NCI-H774 (cell line): Measurements from ENCODE around the gene DAP3.
"Not testable (repeated sequence)": the region's sequence is repeated elsewhere in the genome, so short reads cannot be mapped to it uniquely, and the experiment has no call there.

Experiments used
- DNase-seq: peaks from one replicate; lab custom pipeline; 2025; lab: John Stamatoyannopoulos, UW

Gene DAP3

DNA sequence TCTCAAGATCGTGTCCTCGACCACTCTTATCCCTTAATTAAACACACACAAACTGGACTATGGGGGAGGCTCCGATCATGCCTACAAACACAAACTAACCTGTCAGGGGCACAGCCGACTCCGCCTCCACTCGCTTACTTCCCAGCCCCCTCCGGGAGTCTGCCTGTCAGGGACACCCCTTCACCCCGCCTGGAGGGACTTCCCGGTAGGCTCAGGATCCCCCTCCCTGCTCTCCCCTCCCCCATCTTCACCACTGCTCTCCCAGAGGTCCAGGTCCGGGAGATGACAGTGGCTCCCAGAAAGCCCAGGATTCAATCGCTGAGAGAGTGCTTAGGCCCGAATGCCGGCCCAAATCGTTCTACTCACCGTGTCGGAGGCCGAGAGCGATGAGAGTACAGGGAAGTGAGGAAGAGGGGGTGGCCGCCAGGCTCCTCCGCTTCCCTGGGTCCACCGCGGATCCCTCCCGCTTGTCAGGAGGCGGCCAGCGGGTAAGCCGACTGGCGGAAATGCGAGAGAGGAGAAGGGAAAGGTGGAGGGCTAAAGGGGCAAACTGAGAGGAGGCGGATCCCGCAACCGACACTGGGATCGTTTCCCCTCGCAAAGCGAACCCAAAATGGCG lies 1.1 kb upstream of the DAP3 start:
- DNase-seq: not testable (repeated sequence)

DNA sequence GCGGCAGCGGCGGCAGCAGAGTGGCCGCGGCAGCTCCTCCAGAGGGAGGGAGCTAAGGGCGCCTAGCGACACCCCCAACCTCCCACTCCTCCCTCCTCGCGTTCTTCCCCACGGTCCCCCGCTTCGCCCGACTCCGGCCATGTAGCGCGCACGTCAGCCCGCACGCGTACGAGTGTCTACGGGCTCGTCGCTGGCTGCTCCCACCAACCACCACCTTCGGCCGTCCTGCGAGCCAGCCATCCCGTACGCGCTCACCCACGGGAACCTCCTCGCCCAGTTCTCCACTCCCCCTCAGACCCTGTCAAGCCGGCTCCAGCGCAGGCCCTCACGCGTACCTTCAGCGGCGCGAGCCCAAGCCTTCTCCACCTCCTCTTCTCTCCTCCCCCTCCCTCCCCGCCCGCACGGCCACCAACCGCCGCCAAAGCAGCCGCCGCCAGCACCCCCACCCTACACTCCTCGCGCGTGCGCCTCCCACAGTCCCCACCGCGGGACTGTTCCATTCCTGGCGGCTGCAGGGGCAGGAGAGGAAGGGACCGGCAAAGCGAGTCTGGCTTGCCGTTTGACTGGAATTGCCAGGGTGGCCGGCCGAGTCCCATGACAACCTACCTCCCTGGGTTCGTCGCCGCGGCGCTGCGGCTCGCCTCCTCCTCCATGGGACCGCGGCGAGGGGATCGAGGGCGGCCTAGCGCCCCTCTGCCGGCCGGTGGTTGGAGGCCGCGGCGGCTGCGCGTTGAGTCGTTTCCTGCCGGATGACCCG lies 389 bp upstream of the DAP3 start, which contains the start of gene YY1AP1:
Gene YY1AP1, minus strand, starts transcription at position 451 of the 757 bp plus-strand sequence. CDS start 8,338 bp downstream, outside the sequence.
- DNase-seq: peak; percentile 90

DNA sequence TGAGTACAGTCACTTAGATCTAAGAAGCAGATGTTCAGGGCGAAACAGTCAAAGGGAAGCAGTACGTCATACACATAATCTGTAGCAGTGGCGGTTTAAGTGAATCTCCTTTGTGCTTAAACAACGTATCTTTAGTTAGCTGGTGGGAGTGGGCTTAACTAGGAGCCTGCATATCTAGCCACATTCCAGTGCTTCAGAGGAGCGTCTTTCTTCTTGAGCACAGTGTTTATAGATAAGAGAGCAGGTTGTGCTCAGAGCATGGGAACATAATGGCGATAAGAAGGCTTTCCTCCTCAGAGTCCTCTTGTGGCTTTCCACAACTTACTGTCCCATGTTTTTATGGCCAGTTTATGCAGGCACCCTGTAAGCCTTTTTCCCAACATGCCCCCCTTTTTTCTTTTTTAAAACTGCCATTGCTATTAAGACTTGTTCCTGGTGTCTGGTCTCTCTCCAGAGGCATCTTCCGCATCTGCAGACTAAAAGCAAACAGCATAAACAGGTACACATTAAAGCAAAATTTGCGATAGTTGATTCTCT lies 3.2 kb downstream of the DAP3 start:
- no peak for DNase-seq

DNA sequence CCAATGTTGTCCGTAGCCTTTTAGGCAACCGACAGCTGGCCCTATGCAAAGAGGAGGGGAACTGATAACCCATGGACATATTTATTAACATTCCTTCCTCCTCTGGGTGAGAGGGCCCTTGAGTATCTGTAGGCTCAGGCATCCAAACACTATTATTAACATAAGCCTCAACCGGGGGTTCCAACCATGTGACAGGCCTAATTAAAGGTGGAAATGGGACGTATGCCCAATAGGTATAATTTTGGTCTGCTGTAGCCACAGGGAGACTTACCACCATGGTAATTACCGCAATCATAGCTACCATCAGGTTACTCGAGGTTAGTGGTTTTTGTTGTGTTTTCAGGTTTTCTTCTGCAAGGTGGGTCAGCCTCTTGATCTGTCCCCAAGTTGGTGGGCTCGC lies 5.3 kb downstream of the DAP3 start:
- DNase-seq: no peak

DNA sequence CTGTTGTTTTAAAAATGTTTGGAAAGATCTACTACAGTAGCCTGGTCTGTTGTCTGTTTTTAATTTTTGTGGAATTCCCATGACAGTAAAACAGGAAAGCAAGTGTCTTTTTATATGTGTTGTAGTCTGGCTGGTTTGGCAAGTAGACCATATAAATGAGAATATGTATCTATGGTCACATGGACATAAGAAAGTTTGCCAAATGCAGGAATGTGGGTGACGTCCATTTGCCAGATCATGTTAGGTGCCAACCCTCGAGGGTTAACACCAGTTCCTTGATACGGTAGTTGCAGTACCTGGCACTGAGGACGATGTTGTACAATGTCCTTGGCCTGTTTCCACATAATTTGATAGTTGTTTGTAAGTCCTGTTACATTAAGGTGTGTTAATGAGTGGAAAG lies 6.2 kb downstream of the DAP3 start:
- no peak for DNase-seq

DNA sequence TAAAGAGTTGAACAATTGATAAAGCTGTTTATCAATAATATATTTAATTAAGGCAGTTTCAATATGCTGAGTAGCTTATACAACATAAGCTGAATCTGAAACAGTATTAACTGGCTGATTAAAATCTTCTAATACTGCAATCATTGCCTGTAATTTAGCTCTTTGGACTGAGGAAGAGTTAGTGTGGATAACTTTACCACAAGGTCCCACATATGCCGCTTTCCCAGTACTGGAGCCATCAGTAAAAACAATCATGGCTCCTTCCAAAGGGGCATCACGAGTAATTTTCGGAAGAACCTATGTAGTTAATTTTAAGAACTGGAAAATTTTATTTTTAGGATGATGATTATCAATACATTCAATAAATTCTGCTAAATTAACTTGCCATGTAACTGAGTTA lies 6.7 kb downstream of the DAP3 start:
- no peak for DNase-seq

DNA sequence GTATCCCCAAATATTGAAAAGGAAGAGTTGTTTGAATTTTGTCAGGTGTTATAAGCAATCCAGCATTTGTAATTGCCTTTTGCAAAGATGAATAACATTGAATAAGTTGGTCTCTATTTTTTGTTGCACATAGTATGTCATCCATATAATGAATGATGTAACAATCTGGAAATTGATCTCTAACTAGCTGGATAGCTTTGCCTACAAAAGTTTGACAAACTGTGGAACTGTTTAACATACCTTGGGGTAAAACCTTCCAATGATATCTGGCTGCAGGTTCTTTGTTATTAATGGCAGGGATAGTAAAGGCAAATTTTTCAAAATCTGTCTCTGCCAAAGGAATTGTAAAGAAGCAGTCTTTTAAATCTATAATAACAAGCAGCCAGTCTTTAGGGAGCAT lies 7.6 kb downstream of the DAP3 start:
- no peak for DNase-seq

DNA sequence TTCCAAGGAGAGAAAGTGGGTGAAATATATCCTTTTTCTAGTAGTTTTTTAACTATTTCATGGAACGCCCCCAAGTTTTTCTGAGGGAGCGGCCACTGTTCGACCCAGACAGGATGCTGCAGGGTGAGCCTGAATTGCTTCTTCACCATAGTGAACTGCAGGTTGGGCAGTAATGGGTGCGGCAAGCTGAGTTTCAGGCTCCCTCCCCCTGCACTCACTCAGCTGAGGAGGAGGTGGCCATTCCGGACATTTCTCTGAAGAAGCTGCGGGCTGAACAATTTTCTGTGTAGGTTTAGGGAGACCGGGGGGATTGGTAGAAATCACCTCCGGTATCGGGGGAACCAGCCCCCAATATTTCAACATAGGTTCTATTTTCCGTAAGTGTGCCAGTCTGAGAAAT lies 8.2 kb downstream of the DAP3 start:
- DNase-seq: no peak

DNA sequence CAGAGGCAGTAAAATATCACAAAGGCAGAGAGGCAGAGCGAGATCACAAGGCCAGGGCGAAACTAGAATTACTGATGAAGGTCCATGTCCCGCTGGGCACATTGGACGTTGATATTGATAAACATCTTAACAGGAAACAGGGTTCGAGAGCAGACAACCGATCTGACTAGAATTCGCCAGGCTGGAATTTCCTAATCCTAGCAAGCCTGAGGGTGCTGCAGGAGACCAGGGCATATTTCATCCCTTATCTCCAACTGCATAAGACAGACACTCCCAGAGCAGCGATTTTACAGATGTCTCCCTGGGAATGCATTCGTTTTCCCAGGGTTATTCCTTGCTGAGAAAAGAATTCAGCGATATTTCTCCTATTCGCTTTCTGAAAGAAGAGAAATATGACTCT lies 8.7 kb downstream of the DAP3 start:
- not testable (repeated sequence) for DNase-seq

DNA sequence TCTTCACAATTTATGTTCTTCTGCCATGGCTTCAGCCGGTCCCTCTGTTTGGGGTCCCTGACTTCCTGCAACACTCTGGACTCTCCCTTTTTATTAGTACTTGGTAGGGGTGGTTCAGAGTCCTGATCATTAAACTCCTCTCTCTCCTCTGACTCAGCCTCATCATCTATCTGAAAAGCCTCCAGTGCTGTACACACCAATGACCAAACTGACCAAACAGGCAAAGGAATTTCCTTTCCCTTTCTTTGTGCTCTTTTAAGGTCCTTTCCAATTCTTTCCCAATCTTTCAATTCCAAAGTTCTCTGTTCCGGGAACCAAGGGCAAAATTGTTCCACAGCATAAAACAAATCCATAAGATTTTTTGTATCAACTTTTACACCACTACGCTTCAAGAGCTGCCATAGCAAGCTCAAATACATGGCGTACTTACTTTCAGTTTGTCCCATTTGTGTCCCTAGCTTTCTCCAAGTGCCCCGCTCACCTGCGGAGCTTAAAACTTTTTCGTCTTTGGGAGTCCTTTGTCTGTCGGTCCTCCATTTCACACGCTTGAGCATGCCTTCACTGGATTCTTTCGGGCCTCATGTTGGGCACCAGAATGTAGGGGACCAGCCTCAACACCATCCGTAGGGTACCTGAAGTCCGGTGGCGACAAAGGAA lies 9.6 kb downstream of the DAP3 start:
- DNase-seq: no peak

DNA sequence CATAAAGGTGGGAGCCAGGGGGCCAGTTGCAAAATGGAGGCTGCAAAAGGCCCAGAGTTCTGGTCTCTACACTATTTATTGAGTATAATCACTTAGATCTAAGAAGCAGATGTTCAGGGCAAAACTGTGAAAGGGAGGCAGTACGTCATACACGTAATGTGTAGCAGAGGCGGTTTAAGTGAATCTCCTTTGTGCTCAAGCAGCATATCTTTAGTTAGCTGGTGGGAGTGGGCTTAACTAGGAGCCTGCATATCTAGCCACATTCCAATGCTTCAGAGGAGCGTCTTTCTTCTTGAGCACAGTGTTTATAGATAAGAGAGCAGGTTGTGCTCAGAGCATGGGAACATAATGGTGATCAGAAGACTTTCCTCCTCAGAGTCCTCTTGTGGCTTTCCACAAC lies 10.2 kb downstream of the DAP3 start:
- not testable (repeated sequence) for DNase-seq

DNA sequence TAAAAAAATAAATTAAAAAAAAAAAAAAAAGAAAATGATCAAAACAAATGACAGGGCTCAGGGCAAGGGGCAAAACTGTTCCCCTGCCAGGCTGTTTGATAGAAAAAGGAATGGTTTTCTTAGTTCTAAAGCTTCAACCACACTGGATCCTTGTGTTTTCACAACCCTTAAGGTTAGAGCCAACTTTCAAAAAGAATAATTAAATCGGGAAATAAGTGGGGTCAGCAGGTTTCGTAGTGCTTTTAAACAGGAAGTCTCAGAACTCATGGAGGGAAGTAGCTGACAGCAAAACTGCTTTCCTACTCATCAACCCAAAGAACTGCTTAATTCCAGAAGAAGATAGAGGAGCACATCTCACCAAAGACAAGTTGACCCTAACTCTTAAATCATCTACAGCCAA lies 12.8 kb downstream of the DAP3 start:
- DNase-seq: not testable (repeated sequence)

DNA sequence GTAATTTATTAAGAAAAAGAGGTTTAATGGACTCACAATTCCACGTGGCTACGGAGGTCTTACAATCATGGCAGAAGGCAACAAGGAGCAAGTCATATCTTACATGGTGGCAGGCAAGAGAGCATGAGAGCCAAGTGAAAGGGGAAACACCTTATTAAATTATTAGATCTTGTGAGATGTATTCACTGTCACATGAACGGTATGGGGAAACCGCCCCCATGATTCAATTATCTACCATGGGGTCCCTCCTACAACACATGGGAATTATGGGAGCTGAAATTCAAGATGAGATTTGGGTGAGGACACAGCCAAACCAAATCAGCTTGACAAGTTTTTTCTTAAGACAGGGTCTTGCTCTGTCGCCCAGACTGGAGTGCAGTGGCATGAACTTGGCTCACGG lies 14.3 kb downstream of the DAP3 start:
- no peak for DNase-seq

DNA sequence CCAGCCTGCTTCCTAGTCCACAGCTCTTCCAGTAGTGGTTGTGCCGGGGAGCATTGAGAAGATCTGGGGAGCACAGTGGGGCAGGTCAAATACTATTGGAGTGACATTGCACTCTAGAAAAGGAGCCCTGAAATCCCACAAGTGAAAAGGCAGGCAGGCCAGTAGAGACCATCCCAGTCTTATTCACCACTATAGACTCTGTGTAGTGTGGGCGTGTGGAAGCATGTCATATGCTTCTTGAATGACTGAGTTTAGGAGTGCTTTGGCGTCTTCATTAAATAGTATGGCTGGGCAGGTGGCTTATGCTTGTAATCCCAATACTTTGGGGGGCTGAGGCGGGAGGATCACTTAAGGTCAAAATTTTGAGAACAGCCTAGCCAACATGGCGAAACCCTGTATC lies 15.5 kb downstream of the DAP3 start:
- DNase-seq: not testable (repeated sequence)

DNA sequence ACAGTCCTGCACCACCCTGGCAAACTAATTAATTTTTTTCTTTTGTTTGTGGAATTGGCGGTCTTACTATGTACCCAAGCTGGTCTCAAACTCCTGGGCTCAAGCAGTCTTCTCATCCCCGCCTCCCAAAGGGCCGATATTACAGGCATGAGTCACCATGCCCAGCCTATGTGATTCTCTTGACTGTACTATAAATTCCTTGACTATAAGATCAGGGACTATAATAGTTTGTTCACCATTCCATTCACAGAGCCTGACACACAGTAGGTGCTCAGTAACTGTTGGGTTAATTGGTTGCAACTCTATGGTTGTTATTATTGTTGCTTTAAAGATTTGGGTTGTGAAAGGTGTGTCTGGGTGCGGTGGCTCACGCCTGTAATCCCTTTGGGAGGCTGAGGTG lies 17.2 kb downstream of the DAP3 start:
- no peak for DNase-seq

DNA sequence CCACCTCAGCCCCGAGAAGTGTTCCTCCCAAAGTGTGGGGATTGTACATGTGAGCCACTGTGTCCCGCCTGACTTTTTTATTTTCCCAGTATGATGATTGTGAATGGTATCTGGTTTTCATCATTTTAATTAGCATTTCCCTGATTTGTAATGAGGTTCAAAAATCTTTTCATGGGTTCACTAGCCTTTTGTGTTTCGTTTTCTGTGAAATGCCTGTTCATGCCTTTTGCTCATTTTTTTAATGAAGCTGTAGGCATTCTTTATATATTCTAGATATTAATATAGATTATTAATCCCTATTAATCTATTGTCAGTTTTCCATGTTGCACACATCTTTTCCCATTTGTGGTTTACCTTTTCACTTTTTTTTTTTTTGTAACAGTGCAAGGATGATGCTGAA lies 20.5 kb downstream of the DAP3 start:
- no peak for DNase-seq

DNA sequence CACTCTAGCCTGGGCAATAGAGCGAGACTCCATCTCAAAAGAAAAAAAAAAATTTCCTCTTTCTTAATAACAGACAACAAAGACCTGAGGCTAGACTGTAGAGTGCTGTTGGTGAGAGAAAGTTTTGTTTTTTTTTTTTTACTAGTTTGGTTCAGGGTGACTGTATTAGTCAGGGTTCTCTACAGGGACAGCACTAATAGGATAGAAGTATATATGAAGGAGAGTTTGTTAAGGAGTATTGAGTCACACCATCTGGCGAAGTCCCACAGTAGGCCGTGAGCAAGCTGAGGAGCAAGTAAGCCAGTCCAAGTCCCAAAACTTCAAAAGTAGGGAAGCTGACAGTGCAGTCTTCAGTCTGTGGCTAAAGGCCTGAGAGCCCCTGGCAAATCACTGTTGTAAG lies 22.6 kb downstream of the DAP3 start:
- not testable (repeated sequence) for DNase-seq

DNA sequence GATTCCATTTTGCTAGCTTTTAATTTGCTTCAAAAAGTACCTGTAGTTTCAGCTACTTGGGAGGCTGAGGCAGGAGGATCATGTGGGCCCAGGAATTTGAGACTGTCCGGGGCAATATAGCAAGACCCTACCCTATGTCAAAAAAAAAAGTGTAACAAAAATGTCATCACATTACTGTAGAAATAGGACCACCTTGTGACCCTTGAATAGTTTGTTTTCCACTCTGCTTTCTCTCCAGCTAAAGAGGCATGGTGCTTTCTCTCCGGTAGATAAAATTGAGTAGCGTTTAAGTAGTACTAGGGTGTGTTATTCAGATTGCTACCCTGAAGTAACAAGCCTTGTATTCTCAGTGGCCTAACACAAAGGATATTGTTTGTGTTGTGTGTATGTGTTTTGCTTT lies 23.7 kb downstream of the DAP3 start:
- not testable (repeated sequence) for DNase-seq

DNA sequence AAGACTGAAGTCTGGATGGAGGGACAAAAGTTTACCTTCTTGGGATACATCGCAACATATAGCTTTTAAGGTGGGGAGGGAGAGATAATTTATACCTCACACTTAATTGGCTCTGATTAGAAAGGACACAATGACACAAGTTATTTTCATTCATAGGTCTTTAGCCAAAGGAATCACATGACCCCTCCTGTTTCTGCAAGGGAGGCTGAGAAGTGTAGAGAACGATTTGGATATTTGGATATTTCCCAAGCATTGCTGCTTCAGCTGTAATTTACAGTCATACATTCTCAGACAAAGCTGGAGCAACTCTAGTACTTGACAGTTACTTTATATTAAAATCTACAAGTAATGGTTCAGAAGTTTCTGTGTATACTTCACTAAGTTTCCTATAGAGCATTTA lies 24.2 kb downstream of the DAP3 start:
- DNase-seq: no peak

DNA sequence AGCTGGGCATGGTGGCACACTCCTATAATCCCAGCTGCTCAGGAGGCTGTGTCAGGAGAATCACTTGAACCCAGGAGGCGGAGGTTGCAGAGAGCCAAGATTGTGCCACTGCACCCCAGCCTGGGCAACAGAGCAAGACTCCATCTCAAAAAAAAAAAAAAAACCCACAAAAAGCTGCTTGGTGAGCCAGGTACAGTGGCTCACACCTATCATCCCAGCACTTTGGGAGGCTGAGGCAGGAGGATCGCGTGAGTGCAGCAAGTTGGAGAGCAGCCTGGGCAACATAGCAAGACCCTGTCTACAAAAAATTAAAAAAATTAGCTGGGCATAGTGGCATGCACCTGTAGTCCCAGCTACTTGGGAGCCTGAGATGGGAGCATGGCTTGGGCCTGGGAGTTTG lies 26.2 kb downstream of the DAP3 start:
- not testable (repeated sequence) for DNase-seq

DNA sequence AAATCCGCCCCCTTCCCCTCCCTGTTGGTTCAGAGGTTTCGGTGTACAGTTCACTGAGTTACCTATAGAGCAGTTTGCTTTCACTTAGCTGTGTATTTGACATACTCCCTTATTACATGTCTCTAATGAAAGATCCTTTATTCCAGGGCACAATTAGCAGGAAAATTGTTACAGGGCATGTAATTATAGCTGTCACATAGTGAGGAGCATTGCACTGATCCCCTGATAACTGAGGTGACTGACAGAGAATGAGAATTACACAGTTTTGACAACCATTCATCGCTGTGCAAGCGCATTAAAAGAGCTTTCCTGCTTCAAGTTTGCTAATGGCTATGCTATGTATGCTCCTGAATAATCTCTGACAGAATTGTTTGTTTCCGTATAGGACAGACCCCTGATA lies 26.9 kb downstream of the DAP3 start:
- DNase-seq: no peak

DNA sequence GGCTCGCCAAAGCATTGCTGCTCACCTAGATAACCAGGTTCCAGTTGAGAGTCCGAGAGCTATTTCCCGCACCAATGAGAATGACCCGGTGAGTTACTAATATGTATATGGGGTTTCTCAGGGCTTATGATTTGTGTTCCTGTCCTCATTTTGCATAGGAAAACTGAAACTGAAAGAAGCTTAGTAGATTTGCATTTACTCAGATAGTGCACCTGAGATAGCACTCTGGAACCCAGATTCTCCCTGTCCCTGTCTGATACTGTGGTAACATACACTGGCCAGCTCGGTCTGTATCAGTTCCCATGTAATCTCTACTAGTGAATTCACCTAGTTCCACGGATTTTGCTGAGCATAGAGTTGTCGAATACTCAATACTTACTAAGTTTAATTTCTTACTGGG lies 28.1 kb downstream of the DAP3 start:
- DNase-seq: no peak

DNA sequence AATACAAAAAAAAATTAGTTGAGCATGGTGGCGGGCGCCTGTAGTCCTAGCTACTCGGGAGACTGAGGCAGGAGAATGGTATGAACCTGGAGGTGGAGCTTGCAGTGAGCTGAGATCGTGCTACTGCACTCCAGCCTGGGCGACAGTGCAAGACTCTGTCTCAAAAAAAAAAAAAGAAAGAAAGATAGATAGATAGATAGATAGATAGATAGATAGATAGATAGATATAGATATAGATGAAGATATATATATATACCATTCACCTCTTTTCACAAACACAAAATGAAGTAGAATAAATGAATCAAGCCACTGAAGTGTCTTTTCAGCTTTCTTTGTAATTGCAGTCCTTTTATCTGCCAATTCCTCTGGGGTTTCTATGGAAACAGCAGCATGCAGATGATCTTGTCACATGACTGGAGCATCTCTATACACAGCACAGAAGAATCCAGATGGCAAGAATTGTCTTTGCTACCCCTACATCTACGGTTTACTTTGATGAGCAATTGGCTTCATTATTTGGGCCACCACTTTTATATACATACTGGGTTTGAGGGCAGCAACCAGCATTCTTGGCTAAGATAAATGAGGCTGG lies 29.7 kb downstream of the DAP3 start:
- not testable (repeated sequence) for DNase-seq
